Measurements from ENCODE around the gene WBP4. TPM values are rescaled to one million over a fixed set of nuclear protein-coding genes. Genes with fewer than 3 reads are reported as not detected.
A peak's percentile ranks its signal among the peaks of the same experiment; 100 is the strongest.

WBP4 gene
- polyA plus RNA-seq, 4 donors, result 9.1 to 17.9 (median 13.0) TPM

DNA sequence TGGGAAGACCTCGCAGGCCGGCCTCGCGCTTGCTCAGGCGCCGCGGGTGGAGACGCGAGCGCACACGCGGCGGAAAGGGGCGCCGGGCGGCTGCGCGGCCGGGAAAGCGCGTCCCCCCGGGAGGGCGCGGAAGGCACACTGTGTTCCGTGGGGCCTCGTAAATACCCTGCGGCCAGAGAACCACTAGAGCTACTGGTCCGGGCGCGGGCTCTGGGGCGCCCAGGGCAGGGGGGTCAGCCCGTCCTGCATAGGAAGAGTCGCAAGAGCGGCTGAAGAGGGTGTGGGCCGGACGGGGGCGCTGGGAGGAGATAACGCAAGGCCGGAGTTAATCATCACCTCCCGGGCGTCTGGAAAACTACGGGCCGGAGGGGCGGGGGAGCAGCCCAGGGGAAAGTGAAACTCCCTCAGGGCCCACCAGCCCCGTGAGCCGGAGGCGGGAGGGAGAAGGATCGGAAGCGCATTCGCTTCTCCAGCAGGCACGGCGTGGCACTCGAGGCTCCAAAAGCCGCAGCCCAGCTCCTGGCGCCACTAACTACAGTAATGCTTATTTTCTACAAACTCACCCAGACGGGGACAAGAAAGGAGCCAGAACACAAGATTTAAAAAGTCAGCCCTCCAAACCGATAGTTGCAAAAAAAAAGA lies 1.1 kb upstream of the WBP4 start:
- Histone ChIP-seq H3K27me3 (ENCODE audit: control insufficient read depth in 3 of 3, insufficient read depth in 3 of 3, low read length in 3 of 3) (no peaks in the 10 kb centered on the region), H3K9me3 (ENCODE audit: control insufficient read depth in 2 of 2, insufficient read depth in 1 of 2, low read depth in 1 of 2, low read length in 1 of 2) (no peaks in the 10 kb centered on the region), H3K4me3 (ENCODE audit: low read depth in 1 of 3, low read length in 3 of 3) (peak overlapping the region; percentile 69 to 79 (median 75)), H3K36me3 (ENCODE audit: control insufficient read depth in 3 of 3, insufficient read depth in 2 of 3, low read depth in 1 of 3, low read length in 3 of 3) (peaks cover 0 to 3% (median 0%) of the 10 kb centered on the region in 3 donors), H3K27ac (ENCODE audit: low read depth in 1 of 3, low read length in 2 of 3) (peak overlapping the region; percentile 87 to 100 (median 100)), H3K4me1 (ENCODE audit: control insufficient read depth in 3 of 3, insufficient read depth in 2 of 3, low read depth in 1 of 3, low read length in 2 of 3) (peaks cover 0 to 39% (median 21%) of the 10 kb centered on the region in 3 donors)
- peak; percentile 94 to 97 for DNase-seq
- no peak for FAIRE-seq
- WGBS, 3 donors, result 1% methylated on average over 54 to 57 of the region's 57 CpGs

DNA sequence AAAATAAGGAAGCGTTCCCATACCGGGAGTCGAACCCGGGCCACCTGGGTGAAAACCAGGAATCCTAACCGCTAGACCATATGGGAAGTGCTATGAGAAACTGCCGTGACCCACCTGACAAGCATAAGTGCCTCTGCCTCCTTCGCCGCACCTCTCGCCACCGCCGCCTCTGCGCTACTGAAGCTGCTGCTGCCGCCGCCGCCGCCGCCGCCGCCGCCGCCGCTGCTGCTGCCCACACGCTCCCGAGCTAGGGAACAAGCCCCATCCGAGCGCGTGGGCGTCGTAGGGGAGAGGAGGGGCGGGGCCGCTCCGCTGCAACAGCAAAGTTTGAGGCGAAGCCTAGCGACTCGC lies 610 bp upstream of the WBP4 start:
- WGBS, 3 donors, result 0% methylated on average over 23 to 35 of the region's 35 CpGs
- Histone ChIP-seq H3K4me1 (ENCODE audit: control insufficient read depth in 3 of 3, insufficient read depth in 2 of 3, low read depth in 1 of 3, low read length in 2 of 3) (peaks cover 0 to 39% (median 21%) of the 10 kb centered on the region in 3 donors), H3K4me3 (ENCODE audit: low read depth in 1 of 3, low read length in 3 of 3) (peak overlapping the region; percentile 69 to 79 (median 75)), H3K9me3 (ENCODE audit: control insufficient read depth in 2 of 2, insufficient read depth in 1 of 2, low read depth in 1 of 2, low read length in 1 of 2) (no peaks in the 10 kb centered on the region), H3K27me3 (ENCODE audit: control insufficient read depth in 3 of 3, insufficient read depth in 3 of 3, low read length in 3 of 3) (no peaks in the 10 kb centered on the region), H3K36me3 (ENCODE audit: control insufficient read depth in 3 of 3, insufficient read depth in 2 of 3, low read depth in 1 of 3, low read length in 3 of 3) (peaks cover 0 to 3% (median 0%) of the 10 kb centered on the region in 3 donors), H3K27ac (ENCODE audit: low read depth in 1 of 3, low read length in 2 of 3) (peak overlapping the region; percentile 87 to 100 (median 100))
- DNase-seq, result peak in 1 of 2 donors; percentile 90
- FAIRE-seq, result no peak

DNA sequence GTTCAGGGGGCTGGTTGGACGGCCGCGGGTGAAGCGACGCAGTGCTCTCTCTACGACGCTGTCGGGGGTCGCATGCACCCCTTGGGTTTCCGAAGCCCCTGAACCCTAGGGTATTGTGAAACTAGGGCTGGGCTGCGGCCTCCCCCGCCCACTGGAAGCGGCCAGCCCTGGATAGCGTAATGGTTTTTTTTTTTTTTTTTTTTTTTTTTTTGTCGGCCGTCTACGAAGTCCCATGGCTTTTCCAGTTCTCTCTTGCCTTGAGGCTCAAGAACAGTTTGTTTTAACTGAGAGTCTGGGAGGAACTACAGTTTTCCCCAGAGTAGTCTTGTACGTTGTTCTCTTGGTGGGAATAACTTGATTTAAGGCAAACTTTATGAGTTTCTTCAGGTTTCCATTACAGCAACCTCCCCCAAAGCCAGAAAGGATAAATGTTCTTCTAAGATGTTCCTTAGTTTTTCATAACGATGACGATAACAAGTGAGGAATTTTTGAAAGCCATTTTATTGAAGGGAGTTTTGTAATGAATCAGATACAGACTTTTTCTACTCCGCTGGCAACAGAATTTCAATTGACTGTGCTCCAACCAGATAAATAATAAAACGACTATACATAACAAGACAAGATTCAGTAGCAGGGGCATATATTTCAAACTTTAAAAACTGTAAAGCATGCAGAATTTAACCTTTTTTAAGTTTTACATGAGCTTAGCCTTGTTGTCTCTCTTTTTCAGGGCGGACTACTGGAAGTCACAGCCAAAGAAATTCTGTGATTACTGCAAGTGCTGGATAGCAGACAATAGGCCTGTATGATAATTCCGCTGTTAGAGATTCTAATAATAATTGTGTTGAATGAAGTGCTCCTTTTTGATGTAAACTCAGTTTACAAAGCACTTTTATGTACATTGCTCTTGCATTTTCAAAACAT lies 867 bp downstream of the WBP4 start:
- FAIRE-seq, result no peak
- peak overlapping the region; percentile 69 to 79 (median 75) for H3K4me3 ChIP-seq (ENCODE audit: low read depth in 1 of 3, low read length in 3 of 3)
- 3 to 4% (median 4%) methylated on average over 23 to 24 of the region's 24 CpGs for WGBS, 3 donors
- H3K27ac ChIP-seq (ENCODE audit: low read depth in 1 of 3, low read length in 2 of 3), result peak overlapping the region; percentile 87 to 100 (median 100)
- H3K4me1 ChIP-seq (ENCODE audit: control insufficient read depth in 3 of 3, insufficient read depth in 2 of 3, low read depth in 1 of 3, low read length in 2 of 3), result peaks cover 0 to 28% (median 11%) of the 10 kb centered on the region in 3 donors
- H3K36me3 ChIP-seq (ENCODE audit: control insufficient read depth in 3 of 3, insufficient read depth in 2 of 3, low read depth in 1 of 3, low read length in 3 of 3), result peaks cover 0 to 7% (median under 1%) of the 10 kb centered on the region in 3 donors
- DNase-seq, result peak in 1 of 2 donors; percentile 30
- no peaks in the 10 kb centered on the region for H3K9me3 ChIP-seq (ENCODE audit: control insufficient read depth in 2 of 2, insufficient read depth in 1 of 2, low read depth in 1 of 2, low read length in 1 of 2)
- H3K27me3 ChIP-seq (ENCODE audit: control insufficient read depth in 3 of 3, insufficient read depth in 3 of 3, low read length in 3 of 3), result no peaks in the 10 kb centered on the region

DNA sequence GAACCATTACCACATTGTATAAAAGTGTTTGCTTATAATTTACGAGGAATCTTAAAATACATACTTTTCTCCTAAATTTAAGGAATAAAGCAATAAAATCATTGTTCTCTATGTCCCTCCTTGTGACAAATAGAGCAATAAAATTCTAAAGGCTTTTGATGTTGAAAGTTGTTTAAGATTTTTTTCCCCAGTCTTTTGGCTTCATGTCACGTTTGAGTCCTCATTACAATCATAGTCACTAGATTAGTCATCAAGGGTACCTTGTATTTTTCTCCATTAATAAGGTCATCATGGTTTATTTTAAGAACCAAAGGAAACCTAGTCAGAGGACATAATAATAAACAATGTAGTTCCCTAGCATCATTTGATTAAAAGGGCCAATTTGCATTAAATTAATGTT lies 3.2 kb downstream of the WBP4 start:
- Histone ChIP-seq H3K4me3 (ENCODE audit: low read depth in 1 of 3, low read length in 3 of 3) (no peak overlapping the region), H3K27me3 (ENCODE audit: control insufficient read depth in 3 of 3, insufficient read depth in 3 of 3, low read length in 3 of 3) (no peaks in the 10 kb centered on the region), H3K27ac (ENCODE audit: low read depth in 1 of 3, low read length in 2 of 3) (peak overlapping the region in 1 of 3 donors; percentile 47), H3K4me1 (ENCODE audit: control insufficient read depth in 3 of 3, insufficient read depth in 2 of 3, low read depth in 1 of 3, low read length in 2 of 3) (peaks cover 0 to 12% (median 0%) of the 10 kb centered on the region in 3 donors), H3K36me3 (ENCODE audit: control insufficient read depth in 3 of 3, insufficient read depth in 2 of 3, low read depth in 1 of 3, low read length in 3 of 3) (peaks cover 0 to 13% (median 4%) of the 10 kb centered on the region in 3 donors), H3K9me3 (ENCODE audit: control insufficient read depth in 2 of 2, insufficient read depth in 1 of 2, low read depth in 1 of 2, low read length in 1 of 2) (no peaks in the 10 kb centered on the region)
- FAIRE-seq, result peak; percentile 59
- WGBS, 3 donors, result 28 to 54% (median 49%) methylated on average over 2 of the region's 2 CpGs
- DNase-seq, result no peak

DNA sequence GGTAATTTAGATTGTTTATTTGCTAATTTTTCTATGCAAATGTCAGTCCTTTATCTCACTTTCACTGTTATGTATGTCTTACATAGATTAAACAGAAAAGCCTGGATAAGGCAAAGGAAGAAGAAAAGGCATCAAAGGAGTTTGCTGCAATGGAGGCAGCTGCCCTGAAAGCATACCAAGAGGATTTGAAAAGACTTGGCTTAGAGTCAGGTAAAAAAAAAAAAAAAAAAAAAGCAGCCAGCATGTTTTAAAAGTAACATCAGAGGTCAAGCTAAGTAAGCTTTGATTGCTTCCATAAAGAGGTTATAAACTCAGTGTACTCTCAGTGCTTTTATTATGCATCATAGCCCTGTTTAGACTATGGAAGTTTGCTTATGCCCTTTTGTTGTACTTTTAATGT lies 3.8 kb downstream of the WBP4 start:
- DNase-seq (peak; percentile 40 to 81), FAIRE-seq (no peak)
- Histone ChIP-seq H3K4me3 (ENCODE audit: low read depth in 1 of 3, low read length in 3 of 3) (no peak overlapping the region), H3K4me1 (ENCODE audit: control insufficient read depth in 3 of 3, insufficient read depth in 2 of 3, low read depth in 1 of 3, low read length in 2 of 3) (peaks cover 0 to 12% (median 0%) of the 10 kb centered on the region in 3 donors), H3K27ac (ENCODE audit: low read depth in 1 of 3, low read length in 2 of 3) (peak overlapping the region in 1 of 3 donors; percentile 47), H3K9me3 (ENCODE audit: control insufficient read depth in 2 of 2, insufficient read depth in 1 of 2, low read depth in 1 of 2, low read length in 1 of 2) (no peaks in the 10 kb centered on the region), H3K27me3 (ENCODE audit: control insufficient read depth in 3 of 3, insufficient read depth in 3 of 3, low read length in 3 of 3) (no peaks in the 10 kb centered on the region), H3K36me3 (ENCODE audit: control insufficient read depth in 3 of 3, insufficient read depth in 2 of 3, low read depth in 1 of 3, low read length in 3 of 3) (peaks cover 0 to 15% (median 4%) of the 10 kb centered on the region in 3 donors)

DNA sequence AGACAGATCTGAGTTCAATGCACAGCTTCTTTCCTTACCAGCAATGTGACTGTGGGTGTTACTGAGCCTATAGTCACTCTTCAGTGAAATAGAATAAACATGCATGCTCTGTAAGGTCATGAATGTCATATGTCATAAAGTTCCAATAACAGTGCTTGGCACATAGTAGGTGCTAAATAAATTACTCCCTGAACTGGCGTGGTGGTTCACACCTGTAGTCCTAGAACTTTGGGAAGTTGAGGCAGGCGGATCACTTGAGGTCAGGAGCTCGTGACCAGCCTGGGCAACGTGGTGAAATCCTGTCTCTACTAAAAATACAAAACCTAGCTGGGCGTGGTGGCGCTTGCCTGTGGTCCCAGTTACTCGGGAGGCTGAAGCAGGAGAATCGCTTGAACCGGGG lies 13.2 kb downstream of the WBP4 start:
- Histone ChIP-seq H3K36me3 (ENCODE audit: control insufficient read depth in 3 of 3, insufficient read depth in 2 of 3, low read depth in 1 of 3, low read length in 3 of 3) (peaks cover 5 to 44% (median 13%) of the 10 kb centered on the region in 3 donors), H3K27ac (ENCODE audit: low read depth in 1 of 3, low read length in 2 of 3) (no peak overlapping the region), H3K27me3 (ENCODE audit: control insufficient read depth in 3 of 3, insufficient read depth in 3 of 3, low read length in 3 of 3) (no peaks in the 10 kb centered on the region), H3K9me3 (ENCODE audit: control insufficient read depth in 2 of 2, insufficient read depth in 1 of 2, low read depth in 1 of 2, low read length in 1 of 2) (peaks cover 0 to 2% of the 10 kb centered on the region in 2 donors), H3K4me3 (ENCODE audit: low read depth in 1 of 3, low read length in 3 of 3) (no peak overlapping the region), H3K4me1 (ENCODE audit: control insufficient read depth in 3 of 3, insufficient read depth in 2 of 3, low read depth in 1 of 3, low read length in 2 of 3) (peaks cover 0 to 2% (median 0%) of the 10 kb centered on the region in 3 donors)
- 89 to 91% (median 91%) methylated on average over 9 of the region's 9 CpGs for WGBS, 3 donors
- no peak for DNase-seq
- FAIRE-seq, result no peak

DNA sequence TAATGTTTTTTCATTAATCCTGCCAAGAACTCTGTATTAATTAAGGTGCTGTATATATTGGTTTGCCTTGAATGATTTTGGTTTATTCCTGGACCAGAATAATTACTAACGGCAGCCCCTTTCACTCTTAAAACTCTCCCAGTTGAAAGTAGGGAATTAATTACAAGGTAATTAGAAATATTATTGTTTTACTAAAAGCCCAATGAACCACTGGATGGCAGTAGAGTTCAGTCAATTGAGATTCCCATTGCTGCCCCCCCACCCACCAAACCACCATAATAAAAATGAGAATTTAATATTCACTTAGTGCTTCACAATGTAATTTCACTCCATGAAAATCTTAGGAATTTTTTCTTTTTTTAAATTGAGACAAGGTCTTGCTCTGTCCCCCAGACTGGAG lies 13.7 kb downstream of the WBP4 start:
- peaks cover 5 to 41% (median 13%) of the 10 kb centered on the region in 3 donors for H3K36me3 ChIP-seq (ENCODE audit: control insufficient read depth in 3 of 3, insufficient read depth in 2 of 3, low read depth in 1 of 3, low read length in 3 of 3)
- no peaks in the 10 kb centered on the region for H3K27me3 ChIP-seq (ENCODE audit: control insufficient read depth in 3 of 3, insufficient read depth in 3 of 3, low read length in 3 of 3)
- 28 to 87% (median 68%) methylated on average over 1 of the region's 1 CpG for WGBS, 3 donors
- no peak for FAIRE-seq
- peaks cover 0 to 2% (median 0%) of the 10 kb centered on the region in 3 donors for H3K4me1 ChIP-seq (ENCODE audit: control insufficient read depth in 3 of 3, insufficient read depth in 2 of 3, low read depth in 1 of 3, low read length in 2 of 3)
- H3K27ac ChIP-seq (ENCODE audit: low read depth in 1 of 3, low read length in 2 of 3), result no peak overlapping the region
- peak; percentile 29 to 42 for DNase-seq
- H3K4me3 ChIP-seq (ENCODE audit: low read depth in 1 of 3, low read length in 3 of 3), result no peak overlapping the region
- H3K9me3 ChIP-seq (ENCODE audit: control insufficient read depth in 2 of 2, insufficient read depth in 1 of 2, low read depth in 1 of 2, low read length in 1 of 2), result peaks cover 0 to 2% of the 10 kb centered on the region in 2 donors

DNA sequence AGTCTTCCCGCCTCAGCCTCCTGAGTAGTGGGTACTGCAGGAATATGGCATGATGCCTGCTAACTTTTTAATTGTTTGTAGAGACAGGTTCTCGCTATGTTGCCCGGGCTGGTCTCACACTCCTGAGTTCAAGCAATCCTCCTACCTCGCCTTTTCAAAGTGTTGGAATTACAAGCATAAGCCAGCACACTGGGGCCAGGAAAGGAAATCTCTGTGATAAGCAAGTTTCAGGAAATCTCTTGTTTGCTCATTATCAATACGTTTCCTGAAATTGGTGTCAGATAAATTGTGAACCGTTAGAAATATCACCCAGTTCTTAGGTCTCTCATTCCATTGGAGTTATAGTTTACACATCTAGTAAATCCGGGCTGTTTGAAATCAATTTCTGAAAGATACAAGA lies 14.2 kb downstream of the WBP4 start:
- WGBS, 3 donors, result 84 to 91% (median 89%) methylated on average over 7 of the region's 7 CpGs
- Histone ChIP-seq H3K27ac (ENCODE audit: low read depth in 1 of 3, low read length in 2 of 3) (no peak overlapping the region), H3K36me3 (ENCODE audit: control insufficient read depth in 3 of 3, insufficient read depth in 2 of 3, low read depth in 1 of 3, low read length in 3 of 3) (peaks cover 5 to 41% (median 11%) of the 10 kb centered on the region in 3 donors), H3K9me3 (ENCODE audit: control insufficient read depth in 2 of 2, insufficient read depth in 1 of 2, low read depth in 1 of 2, low read length in 1 of 2) (peaks cover 0 to 2% of the 10 kb centered on the region in 2 donors), H3K4me1 (ENCODE audit: control insufficient read depth in 3 of 3, insufficient read depth in 2 of 3, low read depth in 1 of 3, low read length in 2 of 3) (no peaks in the 10 kb centered on the region), H3K27me3 (ENCODE audit: control insufficient read depth in 3 of 3, insufficient read depth in 3 of 3, low read length in 3 of 3) (no peaks in the 10 kb centered on the region), H3K4me3 (ENCODE audit: low read depth in 1 of 3, low read length in 3 of 3) (no peak overlapping the region)
- FAIRE-seq (no peak), DNase-seq (no peak)
